K562 (cell line): ENCODE data around the gene ERGIC1. TPM values are rescaled to one million over a fixed set of nuclear protein-coding genes. Genes with fewer than 3 reads are reported as not detected.

Source experiments
- ATF3 ChIP-seq, 2 experiments: fragments of 450-650 bp in 1 of 2; sonication (generic) in 1 of 2; formaldehyde crosslinking in 1 of 2; IDR thresholded peaks in 1 of 2; conservative IDR thresholded peaks in 1 of 2; 2 replicates each; pipeline versions ENCODE4 v1.6.1 to v1.8.1; 2016 to 2023; ENCODE audit warnings: mild to moderate bottlenecking in 2 of 2, moderate library complexity in 2 of 2, inconsistent platforms in 1 of 2, missing genetic modification reagents in 1 of 2
- CAMTA2 ChIP-seq: fragments of 250-450 bp; sonication (Bioruptor Pico); conservative IDR thresholded peaks from 2 replicates; pipeline ENCODE4 v1.5.1; 2022
- HDAC2 ChIP-seq: fragments of 450-650 bp; IDR thresholded peaks from 2 replicates; pipeline ENCODE4 v1.6.1; 2016; ENCODE audit warnings: mild to moderate bottlenecking
- KDM1A ChIP-seq, 2 experiments: fragments of 450-650 bp; IDR thresholded peaks; 2 replicates each; pipeline ENCODE4 v1.6.1; 2016; ENCODE audit warnings: mild to moderate bottlenecking in 2 of 2
- KLF16 ChIP-seq: IDR thresholded peaks from 2 replicates; pipeline ENCODE4 v1.6.1; 2016; ENCODE audit warnings: antibody characterized with exemption
- RBFOX2 ChIP-seq: fragments of 200-400 bp; formaldehyde crosslinking; IDR thresholded peaks from 2 replicates; pipeline ENCODE4 v1.6.1; 2017; ENCODE audit warnings: low read depth, mild to moderate bottlenecking, low read length, moderate library complexity
- STAT5A ChIP-seq: IDR thresholded peaks from 2 replicates; pipeline ENCODE4 v1.6.1; 2012; ENCODE audit warnings: low read length, inconsistent platforms, borderline replicate concordance
- ZC3H4 ChIP-seq: sonication (generic); formaldehyde crosslinking; IDR thresholded peaks from 2 replicates; pipeline ENCODE4 v1.9.0; 2021; ENCODE audit warnings: missing genetic modification reagents, borderline replicate concordance
- ZFP36 ChIP-seq: fragments of 150-350 bp; IDR thresholded peaks from 2 replicates; pipeline ENCODE4 v1.6.1; 2018; ENCODE audit warnings: low read length, low read depth; ENCODE audit not compliant: partially characterized antibody
- ZNF124 ChIP-seq: sonication (generic); formaldehyde crosslinking; IDR thresholded peaks from 2 replicates; pipeline ENCODE4 v1.8.1; 2022; ENCODE audit warnings: missing genetic modification reagents
- polyA plus RNA-seq, 8 experiments: library from polyadenylated mRNA; depleted of rRNA in 4 of 8; stranded (reverse) in 5 of 8; unstranded in 3 of 8; fragments of >200 nt; fragmentation: Nextera tagmentation in 2 of 8; fragmentation: Illumina TruSeq in 1 of 8; extraction: Ambion mirVana in 2 of 8; extraction: Trizol in 1 of 8; gene quantifications; 2 replicates each; pipeline versions ENCODE4 v1.2.1 to v1.2.3, GENCODE V29; 2011 to 2014; ENCODE audit warnings: inconsistent platforms in 1 of 8, missing spikeins in 1 of 8
- total RNA-seq, 7 experiments: library from RNA; depleted of rRNA in 6 of 7; stranded (reverse); fragments of >200 nt in 6 of 7; fragmentation: Illumina TruSeq in 2 of 7; extraction: Trizol in 2 of 7; gene quantifications; 2 replicates each; pipeline versions ENCODE4 v1.2.1 to v1.2.3, GENCODE V29; 2011 to 2021; ENCODE audit warnings: low replicate concordance in 1 of 7
- TF ChIP-seq, protein P1 (sequence below): IDR thresholded peaks from 2 replicates; pipeline ENCODE4 v1.6.1; 2012; ENCODE audit warnings: low read depth, low read length, improper control_type of control experiment, borderline replicate concordance

Gene ERGIC1
- total and polyA plus RNA-seq, 9 of the 15 experiments (the other 6 are each of a cell fraction or from before 2014, with no cell fraction given), result 5.5 to 68.4 (median 36.4) TPM

GRCh38 chr5:172795318-172795977 is 38.6 kb upstream of the ERGIC1 start (continued):
- TF ChIP-seq STAT5A (no peak), KLF16 (no peak), ATF3 (IDR thresholded peaks at IDR 0.05) (peak; percentile 49; the same call in 1 of the 2 replicates), ATF3 (CRISPR knock-in tag; conservative IDR thresholded peaks at IDR 0.05) (no peak), HDAC2 (peak; percentile 92), ZC3H4 (no peak), ZNF124 (no peak), CAMTA2 (CRISPR knock-in tag) (no peak), KDM1A (IDR thresholded peaks at IDR 0.05) (peak; percentile 71 to 85), RBFOX2 (no peak), ZFP36 (peak; percentile 81)
- TF ChIP-seq, protein P1, sequence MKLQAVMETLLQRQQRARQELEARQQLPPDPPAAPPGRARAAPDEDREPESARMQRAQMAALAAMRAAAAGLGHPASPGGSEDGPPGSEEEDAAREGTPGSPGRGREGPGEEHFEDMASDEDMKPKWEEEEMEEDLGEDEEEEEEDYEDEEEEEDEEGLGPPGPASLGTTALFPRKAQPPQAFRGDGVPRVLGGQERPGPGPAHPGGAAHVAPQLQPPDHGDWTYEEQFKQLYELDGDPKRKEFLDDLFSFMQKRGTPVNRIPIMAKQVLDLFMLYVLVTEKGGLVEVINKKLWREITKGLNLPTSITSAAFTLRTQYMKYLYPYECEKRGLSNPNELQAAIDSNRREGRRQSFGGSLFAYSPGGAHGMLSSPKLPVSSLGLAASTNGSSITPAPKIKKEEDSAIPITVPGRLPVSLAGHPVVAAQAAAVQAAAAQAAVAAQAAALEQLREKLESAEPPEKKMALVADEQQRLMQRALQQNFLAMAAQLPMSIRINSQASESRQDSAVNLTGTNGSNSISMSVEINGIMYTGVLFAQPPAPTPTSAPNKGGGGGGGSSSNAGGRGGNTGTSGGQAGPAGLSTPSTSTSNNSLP, result no peak
- TF ChIP-seq, all 486 proteins: peak for 13
